ENCODE measurements around the gene NR2F6.

Gene NR2F6

GRCh38 chr19:17266975-17267788 is 21.5 kb upstream of the NR2F6 start, which contains the start of gene BABAM1 (continued):
- no peak for TF ChIP-seq ZNF626 (tag by site-specific recombination; IDR thresholded peaks at IDR 0.05)
- TF ChIP-seq ZNF560 (tag by site-specific recombination; IDR thresholded peaks at IDR 0.05; ENCODE audit: borderline replicate concordance): no peak
- TF ChIP-seq ZNF223 (tag by site-specific recombination; IDR thresholded peaks at IDR 0.05): no peak
- TF ChIP-seq ZNF366 (tag by site-specific recombination; conservative IDR thresholded peaks at IDR 0.05): no peak
- peak; percentile 37 for TF ChIP-seq ZNF518A (tag by site-specific recombination; conservative IDR thresholded peaks at IDR 0.05; ENCODE audit: low read depth)
- TF ChIP-seq ZBTB48 (tag by site-specific recombination; IDR thresholded peaks at IDR 0.05): no peak
- no peak for TF ChIP-seq ZNF654 (tag by site-specific recombination; IDR thresholded peaks at IDR 0.05; ENCODE audit: low read depth)
- TF ChIP-seq ZBTB1 (tag by site-specific recombination; IDR thresholded peaks at IDR 0.05): no peak
- no peak; the same call in 1 of the 2 replicates for TF ChIP-seq ZEB2 (tag by site-specific recombination; IDR thresholded peaks at IDR 0.05)
- no peak for TF ChIP-seq ZSCAN16 (tag by site-specific recombination; IDR thresholded peaks at IDR 0.05)
- no peak; the same call in 1 of the 2 replicates for TF ChIP-seq OVOL3 (tag by site-specific recombination; IDR thresholded peaks at IDR 0.05)
- peak; percentile 58; the same call in 1 of the 2 replicates for TF ChIP-seq KLF10 (tag by site-specific recombination; IDR thresholded peaks at IDR 0.05)
- TF ChIP-seq ZNF514 (tag by site-specific recombination; IDR thresholded peaks at IDR 0.05): no peak
- 0 out of 2 replicates have a peak, but pooled peaks have one; percentile 52 for TF ChIP-seq ZNF639 (tag by site-specific recombination; IDR thresholded peaks at IDR 0.05)
- TF ChIP-seq ZNF112 (tag by site-specific recombination; IDR thresholded peaks at IDR 0.05): no peak
- TF ChIP-seq ZNF274 (IDR thresholded peaks at IDR 0.05; ENCODE audit: low read length): no peak
- no peak for TF ChIP-seq ZNF274 (tag by site-specific recombination; IDR thresholded peaks at IDR 0.05; ENCODE audit: borderline replicate concordance)
- no peak for TF ChIP-seq ZNF157 (tag by site-specific recombination; IDR thresholded peaks at IDR 0.05)
- TF ChIP-seq ZNF423 (tag by site-specific recombination; IDR thresholded peaks at IDR 0.05): no peak
- 0 out of 2 replicates have a peak, but pooled peaks have one; percentile 28 for TF ChIP-seq ZBTB8A (tag by site-specific recombination; IDR thresholded peaks at IDR 0.05)
- TF ChIP-seq ZNF433 (tag by site-specific recombination; IDR thresholded peaks at IDR 0.05; ENCODE audit: low read depth): no peak
- no peak for TF ChIP-seq ZNF416 (tag by site-specific recombination; IDR thresholded peaks at IDR 0.05)
- no peak for TF ChIP-seq PRDM2 (tag by site-specific recombination; IDR thresholded peaks at IDR 0.05; ENCODE audit: borderline replicate concordance)
- no peak for TF ChIP-seq ZNF184 (tag by site-specific recombination; IDR thresholded peaks at IDR 0.05)
- no peak for TF ChIP-seq ZNF426 (tag by site-specific recombination; IDR thresholded peaks at IDR 0.05)
- peak; percentile 94 for TF ChIP-seq SP3 (tag by site-specific recombination; IDR thresholded peaks at IDR 0.05)
- no peak; the same call in 1 of the 2 replicates for TF ChIP-seq ZNF660 (tag by site-specific recombination; IDR thresholded peaks at IDR 0.05)
- TF ChIP-seq ZBTB20 (tag by site-specific recombination; IDR thresholded peaks at IDR 0.05): no peak; the same call in 1 of the 2 replicates
- no peak for TF ChIP-seq MYNN (tag by site-specific recombination; IDR thresholded peaks at IDR 0.05; ENCODE audit: borderline replicate concordance)

Data from HEK293 (cell line).